Right lobe of liver (tissue), 4 donors: Measurements from ENCODE around the gene RAMP2.

Experiments used
- POLR2A ChIP-seq: fragments of 450-650 bp; IDR thresholded peaks from one replicate; pipeline ENCODE4 v1.6.1; 2017; ENCODE audit warnings: antibody characterized with exemption, mild to moderate bottlenecking
- TF ChIP-seq, protein P1 (sequence below), 4 donors: fragments of 200-600 bp in 3 of 4; fragments of 450-650 bp in 1 of 4; IDR thresholded peaks; one replicate each; pipeline versions ENCODE4 v1.5.1 to v1.8.0; 2016 to 2022; ENCODE audit warnings: antibody characterized with exemption in 4 of 4, mild to moderate bottlenecking in 2 of 4
- donor health status: DM: no; HTN: no; CAD: no.
- donor health status: DM: no; HTN: no; CAD: no.
- donor health status: DM: no; HTN: yes; CAD: no.

DNA sequence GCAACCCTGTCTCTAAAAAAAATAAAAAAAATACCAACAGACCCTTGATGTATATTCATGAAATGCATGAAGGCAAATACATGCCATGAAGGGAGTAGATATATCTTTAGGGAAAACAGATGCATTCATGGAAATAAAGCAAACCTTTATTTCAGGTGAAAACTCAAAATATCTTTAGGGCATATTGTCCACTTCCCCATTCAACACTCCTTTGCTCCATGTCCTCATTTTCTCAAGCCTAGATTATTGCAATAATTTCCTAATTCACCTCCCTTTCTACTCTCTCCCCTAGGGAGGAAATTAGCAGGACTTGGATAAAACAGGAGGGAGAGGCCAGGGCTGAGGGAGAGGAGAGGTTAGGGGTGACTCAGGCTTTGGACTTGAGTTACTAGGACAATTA, 6.5 kb downstream of the RAMP2 start:
- TF ChIP-seq, protein P1, sequence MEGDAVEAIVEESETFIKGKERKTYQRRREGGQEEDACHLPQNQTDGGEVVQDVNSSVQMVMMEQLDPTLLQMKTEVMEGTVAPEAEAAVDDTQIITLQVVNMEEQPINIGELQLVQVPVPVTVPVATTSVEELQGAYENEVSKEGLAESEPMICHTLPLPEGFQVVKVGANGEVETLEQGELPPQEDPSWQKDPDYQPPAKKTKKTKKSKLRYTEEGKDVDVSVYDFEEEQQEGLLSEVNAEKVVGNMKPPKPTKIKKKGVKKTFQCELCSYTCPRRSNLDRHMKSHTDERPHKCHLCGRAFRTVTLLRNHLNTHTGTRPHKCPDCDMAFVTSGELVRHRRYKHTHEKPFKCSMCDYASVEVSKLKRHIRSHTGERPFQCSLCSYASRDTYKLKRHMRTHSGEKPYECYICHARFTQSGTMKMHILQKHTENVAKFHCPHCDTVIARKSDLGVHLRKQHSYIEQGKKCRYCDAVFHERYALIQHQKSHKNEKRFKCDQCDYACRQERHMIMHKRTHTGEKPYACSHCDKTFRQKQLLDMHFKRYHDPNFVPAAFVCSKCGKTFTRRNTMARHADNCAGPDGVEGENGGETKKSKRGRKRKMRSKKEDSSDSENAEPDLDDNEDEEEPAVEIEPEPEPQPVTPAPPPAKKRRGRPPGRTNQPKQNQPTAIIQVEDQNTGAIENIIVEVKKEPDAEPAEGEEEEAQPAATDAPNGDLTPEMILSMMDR (IDR thresholded peaks at IDR 0.05), result no peak
- TF ChIP-seq POLR2A, result no peak
